Liver (tissue), 9 donors: ENCODE results near the gene NIBAN1. TPM values are rescaled to one million over a fixed set of nuclear protein-coding genes. Genes with fewer than 3 reads are reported as not detected.
"Not testable (repeated sequence)": the region's sequence is repeated elsewhere in the genome, so short reads cannot be mapped to it uniquely, and the experiment has no call there.

Experiments
- DNase-seq: peaks from one replicate; pipeline ENCODE4 v3.0.0-alpha.2; 2017; ENCODE audit warnings: low spot score
- H3K27ac ChIP-seq, 2 donors: one replicate each; pipeline ENCODE4 v1.7.0; 2013; ENCODE audit warnings: inconsistent platforms in 2 of 2, low read length in 2 of 2, control low read depth in 1 of 2, low read depth in 1 of 2, mild to moderate bottlenecking in 1 of 2
- H3K27me3 ChIP-seq, 4 donors: one replicate each; pipeline versions ENCODE4 v1.6.1 to v1.7.0; 2013; ENCODE audit warnings: low read length in 3 of 4, inconsistent platforms in 1 of 4, mild to moderate bottlenecking in 1 of 4, moderate library complexity in 1 of 4; ENCODE audit not compliant: control insufficient read depth in 4 of 4, insufficient read depth in 4 of 4
- H3K36me3 ChIP-seq, 4 donors: one replicate each; pipeline versions ENCODE4 v1.6.1 to v1.7.0; 2013; ENCODE audit warnings: low read length in 3 of 4, mild to moderate bottlenecking in 3 of 4, low read depth in 1 of 4, moderate library complexity in 1 of 4; ENCODE audit not compliant: control insufficient read depth in 4 of 4, insufficient read depth in 3 of 4
- H3K4me1 ChIP-seq, 4 donors: one replicate each; pipeline versions ENCODE4 v1.6.1 to v1.7.0; 2013; ENCODE audit warnings: low read length in 3 of 4, mild to moderate bottlenecking in 3 of 4, moderate library complexity in 1 of 4; ENCODE audit not compliant: control insufficient read depth in 4 of 4, insufficient read depth in 4 of 4
- H3K4me3 ChIP-seq, 3 donors: one replicate each; pipeline versions ENCODE4 v1.6.1 to v1.7.0; 2013; ENCODE audit warnings: low read length in 3 of 3, control low read depth in 1 of 3, low read depth in 1 of 3, mild to moderate bottlenecking in 1 of 3
- H3K9ac ChIP-seq, 2 donors: one replicate each; pipeline ENCODE4 v1.7.0; 2013; ENCODE audit warnings: low read length in 2 of 2, mild to moderate bottlenecking in 2 of 2, moderate library complexity in 2 of 2, control low read depth in 1 of 2, low read depth in 1 of 2
- H3K9me3 ChIP-seq, 4 donors: one replicate each; pipeline versions ENCODE4 v1.6.1 to v1.7.0; 2013; ENCODE audit warnings: low read length in 3 of 4; ENCODE audit not compliant: control insufficient read depth in 4 of 4
- EGR1 ChIP-seq, 2 donors: IDR thresholded peaks; 2 replicates each; pipeline ENCODE4 v1.6.1; 2016 to 2018; ENCODE audit warnings: antibody characterized with exemption in 2 of 2, low read depth in 2 of 2
- FOXA1 ChIP-seq: IDR thresholded peaks from 2 replicates; pipeline ENCODE4 v1.6.1; 2016; ENCODE audit warnings: antibody characterized with exemption
- FOXA2 ChIP-seq: IDR thresholded peaks from 2 replicates; pipeline ENCODE4 v1.6.1; 2016; ENCODE audit warnings: antibody characterized with exemption
- GABPA ChIP-seq, 2 donors: IDR thresholded peaks in 1 of 2; conservative IDR thresholded peaks in 1 of 2; 2 replicates each; pipeline ENCODE4 v1.6.1; 2016; ENCODE audit warnings: antibody characterized with exemption in 2 of 2, mild to moderate bottlenecking in 1 of 2, moderate library complexity in 1 of 2
- HNF4A ChIP-seq, 2 donors: conservative IDR thresholded peaks; 2 replicates each; pipeline ENCODE4 v1.6.1; 2016; ENCODE audit warnings: antibody characterized with exemption in 2 of 2, mild to moderate bottlenecking in 2 of 2
- HNF4G ChIP-seq: IDR thresholded peaks from 2 replicates; pipeline ENCODE4 v1.6.1; 2016; ENCODE audit warnings: antibody characterized with exemption
- JUND ChIP-seq, 2 donors: IDR thresholded peaks; 2 replicates each; pipeline ENCODE4 v1.6.1; 2016; ENCODE audit warnings: antibody characterized with exemption in 2 of 2
- NR2F2 ChIP-seq: IDR thresholded peaks from 2 replicates; pipeline ENCODE4 v1.6.1; 2016; ENCODE audit warnings: antibody characterized with exemption
- RAD21 ChIP-seq, 2 donors: IDR thresholded peaks; 2 replicates each; pipeline ENCODE4 v1.6.1; 2016; ENCODE audit warnings: antibody characterized with exemption in 2 of 2, mild to moderate bottlenecking in 2 of 2
- RXRA ChIP-seq, 2 donors: IDR thresholded peaks; 2 replicates each; pipeline ENCODE4 v1.6.1; 2017 to 2018; ENCODE audit warnings: antibody characterized with exemption in 2 of 2, mild to moderate bottlenecking in 1 of 2
- SP1 ChIP-seq: IDR thresholded peaks from 2 replicates; pipeline ENCODE4 v1.6.1; 2018; ENCODE audit warnings: antibody characterized with exemption, mild to moderate bottlenecking
- TAF1 ChIP-seq: conservative IDR thresholded peaks from 2 replicates; pipeline ENCODE4 v1.6.1; 2016; ENCODE audit warnings: antibody characterized with exemption, mild to moderate bottlenecking
- YY1 ChIP-seq: IDR thresholded peaks from 2 replicates; pipeline ENCODE4 v1.6.1; 2016; ENCODE audit warnings: antibody characterized with exemption, mild to moderate bottlenecking
- WGBS: extraction: QIAGEN DNeasy Blood & Tissue Kit; methylation state at CpG from one replicate; pipeline ENCODE4 v1.1.7; 2013; 5-methylcytosine and 5-hydroxymethylcytosine counted together
- polyA plus RNA-seq, 2 donors: library from polyadenylated mRNA; stranded (reverse) in 1 of 2; unstranded in 1 of 2; fragments of 200-250 nt in 1 of 2; fragments of >200 nt in 1 of 2; fragmentation: Nextera tagmentation in 1 of 2; extraction: Ambion mirVana in 1 of 2; gene quantifications; one replicate each; pipeline versions ENCODE4 v1.2.1 to v1.2.3, GENCODE V29; 2013 to 2015
- total RNA-seq, 2 donors: library from RNA; depleted of rRNA; stranded (reverse); fragments of >200 nt; gene quantifications; one replicate each; pipeline ENCODE4 v1.2.3, GENCODE V29; 2014
- TF ChIP-seq, protein P1 (sequence below): IDR thresholded peaks from 2 replicates; pipeline ENCODE4 v1.6.1; 2016; ENCODE audit warnings: antibody characterized with exemption, mild to moderate bottlenecking
- TF ChIP-seq, protein P2 (sequence below): IDR thresholded peaks from 2 replicates; pipeline ENCODE4 v1.6.1; 2016; ENCODE audit warnings: antibody characterized with exemption
- TF ChIP-seq, protein P3 (sequence below): fragments of 150-350 bp; IDR thresholded peaks from 2 replicates; pipeline ENCODE4 v1.5.1; 2017; ENCODE audit warnings: improper control_type of control experiment, low read depth, low read length; ENCODE audit not compliant: missing input control
- TF ChIP-seq, protein P4 (sequence below): IDR thresholded peaks from 2 replicates; pipeline ENCODE4 v1.6.1; 2016; ENCODE audit warnings: antibody characterized with exemption
- TF ChIP-seq, protein P5 (sequence below): IDR thresholded peaks from 2 replicates; pipeline ENCODE4 v1.6.1; 2016; ENCODE audit warnings: antibody characterized with exemption
- donor health status: healthy.
- donor health status: healthy.
- donor health status: healthy.
- donor health status: healthy.
- donor health status: healthy.

The NIBAN1 gene
- total and polyA plus RNA-seq, 4 donors: 0.50 to 5.5 (median 2.8) TPM

DNA sequence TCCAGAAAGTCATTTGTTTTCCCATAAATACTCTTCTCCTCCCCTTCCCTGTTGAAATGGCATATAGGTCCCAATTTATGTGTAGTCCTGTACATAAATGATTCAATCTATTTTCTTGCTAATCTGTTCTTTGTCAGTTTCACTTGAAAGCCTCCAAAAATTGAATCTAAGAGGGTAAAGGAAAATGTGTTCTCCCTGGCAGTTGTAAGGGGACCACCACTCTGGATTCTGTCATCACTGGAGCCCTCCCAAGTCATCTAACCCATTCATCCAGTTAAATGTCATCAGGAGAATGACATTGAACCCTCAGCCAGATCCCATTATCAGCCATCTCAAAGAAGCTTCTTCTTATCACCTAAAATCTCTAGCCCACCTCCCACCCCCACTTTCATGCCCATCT is 36.1 kb upstream of the NIBAN1 start:
- Histone ChIP-seq H3K27me3 (no peaks in the 10 kb centered on the region), H3K4me1 (peaks cover 0 to 3% (median 0%) of the 10 kb centered on the region in 4 donors), H3K9me3 (no peaks in the 10 kb centered on the region), H3K4me3 (no peak overlapping the region), H3K36me3 (no peaks in the 10 kb centered on the region), H3K27ac (no peak overlapping the region), H3K9ac (no peak overlapping the region)
- DNase-seq: no peak
- TF ChIP-seq FOXA1 (no peak), GABPA (IDR thresholded peaks at IDR 0.05 in 1 of 2, conservative IDR thresholded peaks at IDR 0.05 in 1 of 2) (no peak), RAD21 (IDR thresholded peaks at IDR 0.05) (no peak), JUND (IDR thresholded peaks at IDR 0.05) (no peak), HNF4G (no peak), TAF1 (no peak), EGR1 (IDR thresholded peaks at IDR 0.05; ENCODE audit: low read depth in 2 of 2) (no peak), FOXA2 (no peak), YY1 (no peak), HNF4A (conservative IDR thresholded peaks at IDR 0.05) (no peak), SP1 (no peak), RXRA (IDR thresholded peaks at IDR 0.05) (no peak)
- TF ChIP-seq, protein P1, sequence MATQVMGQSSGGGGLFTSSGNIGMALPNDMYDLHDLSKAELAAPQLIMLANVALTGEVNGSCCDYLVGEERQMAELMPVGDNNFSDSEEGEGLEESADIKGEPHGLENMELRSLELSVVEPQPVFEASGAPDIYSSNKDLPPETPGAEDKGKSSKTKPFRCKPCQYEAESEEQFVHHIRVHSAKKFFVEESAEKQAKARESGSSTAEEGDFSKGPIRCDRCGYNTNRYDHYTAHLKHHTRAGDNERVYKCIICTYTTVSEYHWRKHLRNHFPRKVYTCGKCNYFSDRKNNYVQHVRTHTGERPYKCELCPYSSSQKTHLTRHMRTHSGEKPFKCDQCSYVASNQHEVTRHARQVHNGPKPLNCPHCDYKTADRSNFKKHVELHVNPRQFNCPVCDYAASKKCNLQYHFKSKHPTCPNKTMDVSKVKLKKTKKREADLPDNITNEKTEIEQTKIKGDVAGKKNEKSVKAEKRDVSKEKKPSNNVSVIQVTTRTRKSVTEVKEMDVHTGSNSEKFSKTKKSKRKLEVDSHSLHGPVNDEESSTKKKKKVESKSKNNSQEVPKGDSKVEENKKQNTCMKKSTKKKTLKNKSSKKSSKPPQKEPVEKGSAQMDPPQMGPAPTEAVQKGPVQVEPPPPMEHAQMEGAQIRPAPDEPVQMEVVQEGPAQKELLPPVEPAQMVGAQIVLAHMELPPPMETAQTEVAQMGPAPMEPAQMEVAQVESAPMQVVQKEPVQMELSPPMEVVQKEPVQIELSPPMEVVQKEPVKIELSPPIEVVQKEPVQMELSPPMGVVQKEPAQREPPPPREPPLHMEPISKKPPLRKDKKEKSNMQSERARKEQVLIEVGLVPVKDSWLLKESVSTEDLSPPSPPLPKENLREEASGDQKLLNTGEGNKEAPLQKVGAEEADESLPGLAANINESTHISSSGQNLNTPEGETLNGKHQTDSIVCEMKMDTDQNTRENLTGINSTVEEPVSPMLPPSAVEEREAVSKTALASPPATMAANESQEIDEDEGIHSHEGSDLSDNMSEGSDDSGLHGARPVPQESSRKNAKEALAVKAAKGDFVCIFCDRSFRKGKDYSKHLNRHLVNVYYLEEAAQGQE: no peak
- TF ChIP-seq, protein P2, sequence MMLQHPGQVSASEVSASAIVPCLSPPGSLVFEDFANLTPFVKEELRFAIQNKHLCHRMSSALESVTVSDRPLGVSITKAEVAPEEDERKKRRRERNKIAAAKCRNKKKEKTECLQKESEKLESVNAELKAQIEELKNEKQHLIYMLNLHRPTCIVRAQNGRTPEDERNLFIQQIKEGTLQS: no peak
- TF ChIP-seq, protein P3, sequence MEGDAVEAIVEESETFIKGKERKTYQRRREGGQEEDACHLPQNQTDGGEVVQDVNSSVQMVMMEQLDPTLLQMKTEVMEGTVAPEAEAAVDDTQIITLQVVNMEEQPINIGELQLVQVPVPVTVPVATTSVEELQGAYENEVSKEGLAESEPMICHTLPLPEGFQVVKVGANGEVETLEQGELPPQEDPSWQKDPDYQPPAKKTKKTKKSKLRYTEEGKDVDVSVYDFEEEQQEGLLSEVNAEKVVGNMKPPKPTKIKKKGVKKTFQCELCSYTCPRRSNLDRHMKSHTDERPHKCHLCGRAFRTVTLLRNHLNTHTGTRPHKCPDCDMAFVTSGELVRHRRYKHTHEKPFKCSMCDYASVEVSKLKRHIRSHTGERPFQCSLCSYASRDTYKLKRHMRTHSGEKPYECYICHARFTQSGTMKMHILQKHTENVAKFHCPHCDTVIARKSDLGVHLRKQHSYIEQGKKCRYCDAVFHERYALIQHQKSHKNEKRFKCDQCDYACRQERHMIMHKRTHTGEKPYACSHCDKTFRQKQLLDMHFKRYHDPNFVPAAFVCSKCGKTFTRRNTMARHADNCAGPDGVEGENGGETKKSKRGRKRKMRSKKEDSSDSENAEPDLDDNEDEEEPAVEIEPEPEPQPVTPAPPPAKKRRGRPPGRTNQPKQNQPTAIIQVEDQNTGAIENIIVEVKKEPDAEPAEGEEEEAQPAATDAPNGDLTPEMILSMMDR: no peak
- TF ChIP-seq, protein P4, sequence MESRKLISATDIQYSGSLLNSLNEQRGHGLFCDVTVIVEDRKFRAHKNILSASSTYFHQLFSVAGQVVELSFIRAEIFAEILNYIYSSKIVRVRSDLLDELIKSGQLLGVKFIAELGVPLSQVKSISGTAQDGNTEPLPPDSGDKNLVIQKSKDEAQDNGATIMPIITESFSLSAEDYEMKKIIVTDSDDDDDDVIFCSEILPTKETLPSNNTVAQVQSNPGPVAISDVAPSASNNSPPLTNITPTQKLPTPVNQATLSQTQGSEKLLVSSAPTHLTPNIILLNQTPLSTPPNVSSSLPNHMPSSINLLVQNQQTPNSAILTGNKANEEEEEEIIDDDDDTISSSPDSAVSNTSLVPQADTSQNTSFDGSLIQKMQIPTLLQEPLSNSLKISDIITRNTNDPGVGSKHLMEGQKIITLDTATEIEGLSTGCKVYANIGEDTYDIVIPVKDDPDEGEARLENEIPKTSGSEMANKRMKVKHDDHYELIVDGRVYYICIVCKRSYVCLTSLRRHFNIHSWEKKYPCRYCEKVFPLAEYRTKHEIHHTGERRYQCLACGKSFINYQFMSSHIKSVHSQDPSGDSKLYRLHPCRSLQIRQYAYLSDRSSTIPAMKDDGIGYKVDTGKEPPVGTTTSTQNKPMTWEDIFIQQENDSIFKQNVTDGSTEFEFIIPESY: no peak
- TF ChIP-seq, protein P5, sequence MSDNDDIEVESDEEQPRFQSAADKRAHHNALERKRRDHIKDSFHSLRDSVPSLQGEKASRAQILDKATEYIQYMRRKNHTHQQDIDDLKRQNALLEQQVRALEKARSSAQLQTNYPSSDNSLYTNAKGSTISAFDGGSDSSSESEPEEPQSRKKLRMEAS: no peak

DNA sequence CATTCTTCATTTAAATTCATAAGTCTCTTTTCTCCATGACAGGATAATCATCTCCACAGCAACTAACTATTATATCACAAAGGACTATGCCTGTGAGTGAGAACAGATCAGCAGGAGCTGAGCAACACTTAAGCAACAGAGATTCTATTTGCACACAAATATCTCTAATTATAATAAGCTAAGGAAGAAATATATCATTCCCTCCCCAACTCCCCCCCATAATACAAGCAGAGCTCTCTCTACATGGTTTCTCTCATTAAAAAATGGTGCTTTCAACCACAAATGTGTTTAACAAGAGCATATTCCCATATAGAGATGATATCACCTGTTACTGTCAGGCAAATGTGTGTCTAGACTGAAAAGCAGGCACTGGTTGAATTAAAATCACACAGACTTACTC is 34.5 kb upstream of the NIBAN1 start:
- H3K27me3 ChIP-seq: no peaks in the 10 kb centered on the region
- no peak for TF ChIP-seq JUND (IDR thresholded peaks at IDR 0.05)
- TF ChIP-seq NR2F2: no peak
- no peak for TF ChIP-seq RXRA (IDR thresholded peaks at IDR 0.05)
- no peak for TF ChIP-seq SP1
- TF ChIP-seq HNF4G: no peak
- TF ChIP-seq, protein P2: no peak
- TF ChIP-seq, protein P5: no peak
- no peak for TF ChIP-seq RAD21 (IDR thresholded peaks at IDR 0.05)
- no peak for TF ChIP-seq TAF1
- TF ChIP-seq, protein P3: no peak
- H3K4me1 ChIP-seq: peaks cover 0 to 3% (median 0%) of the 10 kb centered on the region in 4 donors
- H3K36me3 ChIP-seq: no peaks in the 10 kb centered on the region
- no peak overlapping the region for H3K27ac ChIP-seq
- no peaks in the 10 kb centered on the region for H3K9me3 ChIP-seq
- H3K9ac ChIP-seq: no peak overlapping the region
- no peak overlapping the region for H3K4me3 ChIP-seq
- DNase-seq: no peak

DNA sequence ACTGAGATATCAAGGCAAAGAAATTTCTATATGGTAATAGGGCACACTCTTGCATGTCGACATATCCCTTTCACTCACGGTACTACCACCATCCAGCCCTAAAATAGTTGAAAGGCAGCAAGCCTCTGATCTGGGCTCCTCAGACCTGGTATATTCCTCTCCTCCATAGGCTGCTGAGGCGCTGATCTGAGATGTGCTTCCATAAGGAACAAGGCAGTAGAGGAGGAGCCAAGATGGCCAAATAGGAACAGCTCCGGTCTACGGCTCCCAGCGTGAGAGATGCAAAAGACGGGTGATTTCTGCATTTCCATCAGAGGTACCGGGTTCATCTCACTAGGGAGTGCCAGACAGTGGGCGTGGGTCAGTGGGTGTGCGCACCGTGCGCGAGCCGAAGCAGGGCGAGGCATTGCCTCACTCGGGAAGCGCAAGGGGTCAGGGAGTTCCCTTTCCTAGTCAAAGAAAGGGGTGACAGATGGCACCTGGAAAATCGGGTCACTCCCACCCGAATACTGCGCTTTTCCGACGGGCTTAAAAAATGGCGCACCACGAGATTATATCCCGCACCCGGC is 27.1 kb upstream of the NIBAN1 start:
- not testable (repeated sequence) for H3K9ac ChIP-seq, H3K9me3 ChIP-seq, H3K36me3 ChIP-seq, H3K27me3 ChIP-seq, H3K4me3 ChIP-seq, H3K4me1 ChIP-seq, DNase-seq, H3K27ac ChIP-seq
- 95% methylated on average over 26 of the region's 26 CpGs for WGBS
